PC-3 (cell line): ENCODE data around the gene NBAS. TPM values are rescaled to one million over a fixed set of nuclear protein-coding genes. Genes with fewer than 3 reads are reported as not detected.

Source experiments
- ATAC-seq: fragments of 200-7000 bp; cut with Tn5 transposase; 2 replicates; pipeline ENCODE4 v1.9.1; 2020; ENCODE audit warnings: mild to moderate bottlenecking, moderate library complexity
- BruUV-seq: library from RNA; stranded (reverse); fragments of 400-500 nt; replicated peaks from 2 replicates; lab custom pipeline; 2021; lab: Mats Ljungman, UMichigan
- CTCF ChIA-PET: fragments of 300-600 bp; sonication (Branson Sonifier 250); formaldehyde crosslinking; loops from one replicate; lab custom pipeline; 2022; ENCODE audit warnings: antibody characterized with exemption; lab: Charles Lee
- POLR2A ChIA-PET: fragments of 300-600 bp; sonication (Branson Sonifier 250); formaldehyde crosslinking; loops from one replicate; lab custom pipeline; 2022; ENCODE audit warnings: antibody characterized with exemption; ENCODE audit not compliant: unreplicated experiment; lab: Charles Lee
- DNase-seq: peaks from one replicate; pipeline ENCODE4 v3.0.0-alpha.2; 2015
- H2AFZ ChIP-seq: fragments of 300-600 bp; sonication (generic); 2 replicates; pipeline ENCODE4 v1.6.0; 2016; ENCODE audit warnings: antibody characterized with exemption, low read length
- H3F3A ChIP-seq: fragments of 300-600 bp; sonication (generic); one replicate; pipeline ENCODE4 v1.6.0; 2017; ENCODE audit warnings: antibody characterized with exemption, low read length, control low read depth, mild to moderate bottlenecking; ENCODE audit not compliant: unreplicated experiment
- H3K27ac ChIP-seq: fragments of 300-600 bp; sonication (generic); 2 replicates; pipeline ENCODE4 v1.5.1; 2016; ENCODE audit warnings: mild to moderate bottlenecking, low read length
- H3K27me3 ChIP-seq: fragments of 300-600 bp; sonication (generic); 2 replicates; pipeline ENCODE4 v1.6.1; 2016; ENCODE audit warnings: low read length, mixed read lengths
- H3K36me3 ChIP-seq: fragments of 300-600 bp; sonication (generic); 2 replicates; pipeline ENCODE4 v1.6.1; 2016; ENCODE audit warnings: low read depth, mixed run types, low read length, mixed read lengths
- H3K4me1 ChIP-seq: fragments of 300-600 bp; sonication (generic); 2 replicates; pipeline ENCODE4 v1.5.1; 2016; ENCODE audit warnings: low read length; ENCODE audit not compliant: insufficient read depth
- H3K4me2 ChIP-seq: fragments of 300-600 bp; sonication (generic); 2 replicates; pipeline ENCODE4 v1.6.0; 2016; ENCODE audit warnings: low read length
- H3K4me3 ChIP-seq: fragments of 300-600 bp; sonication (generic); 2 replicates; pipeline ENCODE4 v1.5.1; 2016; ENCODE audit warnings: mild to moderate bottlenecking, low read length, mixed read lengths
- H3K79me2 ChIP-seq: fragments of 300-600 bp; sonication (generic); 2 replicates; pipeline ENCODE4 v1.6.1; 2017; ENCODE audit warnings: low read length, mixed read lengths
- H3K9ac ChIP-seq: fragments of 300-600 bp; sonication (generic); 2 replicates; pipeline ENCODE4 v1.6.0; 2016; ENCODE audit warnings: mild to moderate bottlenecking, low read length
- H3K9me2 ChIP-seq: fragments of 300-600 bp; sonication (generic); replicated peaks from 2 replicates; pipeline ENCODE4 v1.6.1; 2016; ENCODE audit warnings: mixed run types, low read length, mixed read lengths
- H3K9me3 ChIP-seq: fragments of 300-600 bp; sonication (generic); 2 replicates; pipeline ENCODE4 v1.6.1; 2016; ENCODE audit warnings: low read length, mixed read lengths
- H4K20me1 ChIP-seq: fragments of 300-600 bp; sonication (generic); 2 replicates; pipeline ENCODE4 v1.6.1; 2016; ENCODE audit warnings: low read length, mixed read lengths
- CTCF ChIP-seq: fragments of 300-600 bp; sonication (generic); conservative IDR thresholded peaks from 2 replicates; pipeline ENCODE4 v1.5.1; 2017; ENCODE audit warnings: antibody characterized with exemption, low read depth, mild to moderate bottlenecking, low read length
- EZH2 ChIP-seq: fragments of 300-600 bp; sonication (generic); IDR thresholded peaks from one replicate; pipeline ENCODE4 v1.6.1; 2017; ENCODE audit warnings: antibody characterized with exemption, mild to moderate bottlenecking, low read length; ENCODE audit not compliant: unreplicated experiment
- EZH2phosphoT487 ChIP-seq: fragments of 300-600 bp; sonication (generic); IDR thresholded peaks from 2 replicates; pipeline ENCODE4 v1.6.1; 2018; ENCODE audit warnings: mild to moderate bottlenecking, antibody characterized with exemption, low read length, borderline replicate concordance
- intact Hi-C: fragments of 100-400 bp; cut with micrococcal nuclease; formaldehyde crosslinking; loops from 2 replicates; pipeline ENCODE4 v1.9.0; 2023
- total RNA-seq: library from RNA; depleted of rRNA; stranded (reverse); fragments of >200 nt; gene quantifications from 2 replicates; pipeline ENCODE4 v1.2.3, GENCODE V29; 2014

The NBAS gene
- total RNA-seq, 1 experiment from 2014 or later, result 37.2 TPM

- POLR2A ChIA-PET, result interaction anchor here (0.7 kb wide), 1 partner anchor 224 kb away, joined by 4 read pairs; no protein-coding TSS in a partner anchor
- Histone ChIP-seq H3K9me2 (no peaks in the 10 kb centered on the region), H3K4me3 (no peak overlapping the region), H3K27me3 (no peaks in the 10 kb centered on the region), H3F3A (no peaks in the 10 kb centered on the region), H3K9ac (no peak overlapping the region), H3K27ac (no peak overlapping the region), H4K20me1 (no peaks in the 10 kb centered on the region), H3K9me3 (no peaks in the 10 kb centered on the region), H3K79me2 (no peaks in the 10 kb centered on the region), H3K36me3 (no peaks in the 10 kb centered on the region), H2AFZ (no peak overlapping the region), H3K4me2 (no peak overlapping the region), H3K4me1 (peaks cover 11% of the 10 kb centered on the region; the same call in 1 of the 2 replicates)
- intact Hi-C loops, result no loop called here
- ATAC-seq, result no peak
- no peak for DNase-seq
- CTCF ChIA-PET, result no interaction called here
- BruUV-seq, result no TSS peak
- TF ChIP-seq EZH2, result no peak
- no peak for TF ChIP-seq CTCF
- no peak for TF ChIP-seq EZH2phosphoT487
Observed at GRCh38 chr2:15246870-15247269, 314.3 kb downstream of the NBAS start.

- no peak overlapping the region for H3K27ac ChIP-seq
- H3K9me3 ChIP-seq, result no peaks in the 10 kb centered on the region
- no peak overlapping the region for H3K9ac ChIP-seq
- intact Hi-C loops, result no loop called here
- peak; percentile 18; the same call in 1 of the 2 replicates for ATAC-seq
- H3K27me3 ChIP-seq, result no peaks in the 10 kb centered on the region
- no peak overlapping the region for H3K4me3 ChIP-seq
- POLR2A ChIA-PET, result no interaction called here
- DNase-seq, result peak; percentile 55
- H3K79me2 ChIP-seq, result no peaks in the 10 kb centered on the region
- CTCF ChIA-PET, result no interaction called here
- TF ChIP-seq EZH2 (no peak), EZH2phosphoT487 (no peak), CTCF (no peak)
- H3F3A ChIP-seq, result no peaks in the 10 kb centered on the region
- H3K4me1 ChIP-seq, result peaks cover 11% of the 10 kb centered on the region; the same call in 1 of the 2 replicates
- H3K36me3 ChIP-seq, result no peaks in the 10 kb centered on the region
- no TSS peak for BruUV-seq
- H3K9me2 ChIP-seq, result no peaks in the 10 kb centered on the region
- no peaks in the 10 kb centered on the region for H4K20me1 ChIP-seq
- no peak overlapping the region for H3K4me2 ChIP-seq
- no peak overlapping the region for H2AFZ ChIP-seq
Observed at GRCh38 chr2:15243762-15244161, 317.4 kb downstream of the NBAS start.

- DNase-seq (no peak), ATAC-seq (no peak)
- no peaks in the 10 kb centered on the region for H3K36me3 ChIP-seq
- no peaks in the 10 kb centered on the region for H4K20me1 ChIP-seq
- no peak overlapping the region for H3K4me3 ChIP-seq
- H3K27me3 ChIP-seq, result no peaks in the 10 kb centered on the region
- BruUV-seq, result no TSS peak
- intact Hi-C loops, result no loop called here
- H3K9me3 ChIP-seq, result no peaks in the 10 kb centered on the region
- peaks cover 11% of the 10 kb centered on the region; the same call in 1 of the 2 replicates for H3K4me1 ChIP-seq
- ChIA-PET POLR2A (no interaction called here), CTCF (no interaction called here)
- H2AFZ ChIP-seq, result no peak overlapping the region
- H3K9ac ChIP-seq, result no peak overlapping the region
- H3K4me2 ChIP-seq, result no peak overlapping the region
- TF ChIP-seq CTCF (no peak), EZH2phosphoT487 (no peak), EZH2 (no peak)
- H3K79me2 ChIP-seq, result no peaks in the 10 kb centered on the region
- H3K27ac ChIP-seq, result no peak overlapping the region
- H3F3A ChIP-seq, result no peaks in the 10 kb centered on the region
- no peaks in the 10 kb centered on the region for H3K9me2 ChIP-seq
Observed at GRCh38 chr2:15242936-15243461, 318.1 kb downstream of the NBAS start.
